ENCODE measurements around the gene SORT1.
A peak's percentile ranks its signal among the peaks of the same experiment; 100 is the strongest.
"Not testable (repeated sequence)": the region's sequence is repeated elsewhere in the genome, so short reads cannot be mapped to it uniquely, and the experiment has no call there.

The SORT1 gene

DNA sequence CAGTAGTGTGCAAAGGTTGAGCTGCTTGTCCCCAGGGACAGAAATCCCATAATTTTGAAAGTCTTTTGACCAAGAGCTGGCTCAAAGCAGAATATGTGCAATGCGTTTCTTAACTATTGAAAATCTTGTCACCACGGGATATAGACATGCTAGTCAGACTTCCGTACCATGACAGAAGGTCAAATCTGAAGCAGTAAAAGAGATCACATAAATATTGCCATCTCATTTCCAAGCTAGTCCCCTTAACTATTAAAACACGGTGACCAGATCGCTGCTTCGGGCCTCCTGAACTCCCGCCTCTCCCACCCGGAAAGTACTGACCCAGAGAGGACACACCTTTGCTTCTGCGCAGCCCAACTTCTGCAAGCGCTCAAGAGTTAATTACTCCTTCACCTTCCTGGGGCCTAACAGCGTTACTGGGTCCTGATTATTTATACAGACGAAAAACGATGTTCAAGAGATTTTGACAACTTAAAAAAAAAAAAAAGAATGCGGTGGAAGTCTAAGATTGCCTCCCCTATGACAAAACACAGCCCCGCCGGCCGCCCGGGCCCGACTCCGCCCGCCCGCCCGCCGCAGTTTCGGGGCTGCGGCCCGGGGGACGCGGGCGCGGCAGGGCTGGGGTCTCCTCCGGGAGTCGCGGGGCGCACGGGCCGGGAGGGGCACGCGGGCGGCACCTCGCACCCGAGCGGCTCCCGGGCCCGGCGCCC, 692 bp downstream of the SORT1 start:
- TF ChIP-seq, protein P1, sequence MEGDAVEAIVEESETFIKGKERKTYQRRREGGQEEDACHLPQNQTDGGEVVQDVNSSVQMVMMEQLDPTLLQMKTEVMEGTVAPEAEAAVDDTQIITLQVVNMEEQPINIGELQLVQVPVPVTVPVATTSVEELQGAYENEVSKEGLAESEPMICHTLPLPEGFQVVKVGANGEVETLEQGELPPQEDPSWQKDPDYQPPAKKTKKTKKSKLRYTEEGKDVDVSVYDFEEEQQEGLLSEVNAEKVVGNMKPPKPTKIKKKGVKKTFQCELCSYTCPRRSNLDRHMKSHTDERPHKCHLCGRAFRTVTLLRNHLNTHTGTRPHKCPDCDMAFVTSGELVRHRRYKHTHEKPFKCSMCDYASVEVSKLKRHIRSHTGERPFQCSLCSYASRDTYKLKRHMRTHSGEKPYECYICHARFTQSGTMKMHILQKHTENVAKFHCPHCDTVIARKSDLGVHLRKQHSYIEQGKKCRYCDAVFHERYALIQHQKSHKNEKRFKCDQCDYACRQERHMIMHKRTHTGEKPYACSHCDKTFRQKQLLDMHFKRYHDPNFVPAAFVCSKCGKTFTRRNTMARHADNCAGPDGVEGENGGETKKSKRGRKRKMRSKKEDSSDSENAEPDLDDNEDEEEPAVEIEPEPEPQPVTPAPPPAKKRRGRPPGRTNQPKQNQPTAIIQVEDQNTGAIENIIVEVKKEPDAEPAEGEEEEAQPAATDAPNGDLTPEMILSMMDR (conservative IDR thresholded peaks at IDR 0.05; ENCODE audit: low read depth, low read length): no peak
- peak overlapping the region; percentile 66 for H3K4me3 ChIP-seq (ENCODE audit: low read depth, low read length)
- no peak for DNase-seq (ENCODE audit: low read depth)

DNA sequence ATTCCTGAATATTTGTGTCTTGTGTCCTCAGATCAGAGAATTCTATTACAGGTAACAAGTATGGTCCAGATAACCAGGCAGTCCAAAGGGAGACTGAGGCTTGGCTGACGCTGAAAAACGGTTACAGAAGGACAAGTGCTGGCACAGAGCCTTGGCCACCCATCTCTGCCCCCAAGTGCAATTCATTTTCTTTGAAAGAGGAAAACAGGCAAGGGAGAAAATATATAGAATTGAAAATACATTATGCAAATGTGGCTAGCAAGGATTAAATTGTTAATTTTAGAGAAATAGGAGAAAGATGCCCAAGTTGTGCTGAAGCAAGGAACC, 1.2 kb downstream of the SORT1 start:
- DNase-seq (ENCODE audit: low read depth): no peak
- TF ChIP-seq, protein P1 (conservative IDR thresholded peaks at IDR 0.05; ENCODE audit: low read depth, low read length): no peak
- peak overlapping the region; percentile 66 for H3K4me3 ChIP-seq (ENCODE audit: low read depth, low read length)

DNA sequence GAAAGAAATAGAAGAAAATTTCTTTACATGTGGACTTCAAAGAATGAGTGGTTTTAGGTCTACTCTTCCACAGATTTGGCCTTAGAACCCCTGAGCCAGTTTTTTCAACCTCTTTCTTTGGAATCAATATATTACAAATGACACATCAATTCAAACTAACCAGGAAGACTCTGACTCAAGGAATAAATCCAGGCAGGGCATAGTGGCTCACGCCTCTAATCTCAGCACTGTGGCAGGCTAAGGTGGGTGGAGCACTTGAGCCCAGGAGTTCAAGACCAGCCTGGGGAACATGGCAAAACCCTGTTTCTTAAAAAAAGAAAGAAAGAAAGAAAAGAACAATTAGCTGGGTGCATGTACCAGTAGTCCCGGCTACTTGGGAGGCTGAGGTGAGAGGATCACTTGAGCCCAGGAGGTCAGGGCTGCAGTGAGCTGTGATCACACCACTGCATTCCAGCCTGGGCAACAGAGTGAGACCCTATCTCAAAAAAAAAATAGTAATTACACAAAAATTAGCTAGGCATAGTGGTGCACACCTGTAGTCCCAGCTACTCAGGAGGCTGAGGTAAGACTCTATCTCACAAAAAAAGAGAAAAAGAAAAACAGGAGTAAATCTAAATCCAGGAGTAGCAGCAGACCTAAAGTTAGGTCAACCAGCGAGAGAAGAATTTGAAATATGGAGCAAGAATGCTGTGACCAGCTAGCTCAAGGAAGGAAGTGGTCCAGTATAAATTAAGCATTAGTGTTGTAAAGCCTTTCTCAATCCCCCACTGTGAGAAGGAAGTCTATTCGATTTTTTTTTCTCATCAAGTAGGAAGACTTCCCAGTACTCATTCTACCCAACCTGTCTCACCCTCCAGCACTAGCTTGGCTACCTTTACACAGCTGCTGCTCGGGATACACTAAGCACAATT, 1.9 kb downstream of the SORT1 start:
- peak; percentile 91 for DNase-seq (ENCODE audit: low read depth)
- peak overlapping the region; percentile 66 for H3K4me3 ChIP-seq (ENCODE audit: low read depth, low read length)
- TF ChIP-seq, protein P1 (conservative IDR thresholded peaks at IDR 0.05; ENCODE audit: low read depth, low read length): no peak

DNA sequence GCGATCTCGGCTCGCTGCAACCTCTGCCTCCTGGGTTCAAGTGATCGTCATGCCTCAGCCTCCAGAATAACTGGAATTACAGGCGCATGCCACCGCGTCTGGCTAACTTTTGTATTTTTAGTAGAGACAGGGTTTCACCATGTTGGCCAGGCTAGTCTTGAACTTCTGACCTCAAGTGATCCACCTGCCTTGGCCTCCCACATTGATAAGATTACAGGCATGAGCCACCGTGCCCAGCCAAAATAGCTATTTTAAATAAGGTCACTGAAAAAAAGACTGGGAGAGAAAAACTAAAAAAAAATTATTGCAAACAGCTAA, 2.5 kb downstream of the SORT1 start:
- not testable (repeated sequence) for H3K4me3 ChIP-seq (ENCODE audit: low read depth, low read length); DNase-seq (ENCODE audit: low read depth)

DNA sequence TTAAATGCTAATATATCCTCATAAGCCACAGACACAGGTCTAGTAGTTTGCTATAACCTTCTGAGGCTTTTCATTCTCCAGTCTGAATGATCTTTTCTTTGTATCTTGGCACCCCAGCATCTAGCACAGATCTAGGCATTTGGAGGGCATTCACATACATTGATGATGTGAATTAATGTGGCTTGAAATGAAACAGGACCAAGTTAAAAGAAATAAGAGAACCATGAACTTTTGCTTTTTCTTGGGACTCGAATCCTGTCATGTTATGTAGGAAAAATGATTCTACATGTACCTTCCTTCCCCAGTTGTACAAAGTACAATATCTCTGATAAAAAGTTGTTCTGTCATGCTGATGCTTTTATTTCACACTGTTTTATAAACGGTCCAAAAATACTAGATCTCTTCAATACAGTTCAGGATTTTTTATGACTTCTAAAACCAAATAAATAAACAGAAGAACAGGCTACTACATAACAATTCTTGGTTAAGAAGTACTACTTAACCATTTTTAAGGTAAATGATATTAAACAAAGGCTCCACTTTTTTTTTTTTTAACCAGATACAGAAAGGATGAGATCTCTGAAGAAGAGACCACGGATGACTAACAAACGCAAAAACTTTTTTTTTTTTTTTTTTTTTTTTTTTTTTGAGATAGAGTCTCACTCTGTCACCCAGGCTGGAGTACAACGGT, 3.0 kb downstream of the SORT1 start:
- DNase-seq (ENCODE audit: low read depth): no peak
- TF ChIP-seq, protein P1 (conservative IDR thresholded peaks at IDR 0.05; ENCODE audit: low read depth, low read length): no peak
- no peak overlapping the region for H3K4me3 ChIP-seq (ENCODE audit: low read depth, low read length)

DNA sequence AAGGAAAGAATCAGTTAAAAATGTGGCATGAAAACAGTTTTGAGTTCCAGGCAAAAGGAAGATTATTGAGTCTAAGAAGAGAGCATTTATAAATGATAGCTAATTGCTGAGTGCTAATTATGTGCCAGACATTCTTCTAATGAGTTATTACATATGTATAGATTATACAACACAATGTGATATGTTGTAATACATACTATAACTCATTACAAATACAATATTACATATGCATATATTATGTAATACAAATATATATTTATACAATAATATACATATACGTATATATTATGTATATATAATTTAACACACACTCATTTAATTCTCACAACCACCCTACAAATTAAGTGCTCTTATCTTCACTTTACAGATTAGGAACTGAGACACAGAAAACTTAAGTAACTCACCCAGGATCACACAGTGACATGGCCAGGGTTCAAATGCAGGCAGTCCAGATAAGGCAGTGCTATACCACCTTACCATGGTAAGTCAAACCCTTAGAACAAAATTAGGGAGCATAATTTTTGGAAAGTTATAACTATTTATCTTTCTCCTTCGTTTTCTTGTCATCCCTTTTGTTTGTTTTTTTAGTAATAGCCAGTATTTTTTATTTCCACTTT, 4.0 kb downstream of the SORT1 start:
- no peak overlapping the region for H3K4me3 ChIP-seq (ENCODE audit: low read depth, low read length)
- no peak for DNase-seq (ENCODE audit: low read depth)
- TF ChIP-seq, protein P1 (conservative IDR thresholded peaks at IDR 0.05; ENCODE audit: low read depth, low read length): no peak

All from choroid plexus epithelial cell (primary cell).